ENCODE measurements around the gene NFE2. TPM values are rescaled to one million over a fixed set of nuclear protein-coding genes. Genes with fewer than 3 reads are reported as not detected.

Gene NFE2
- total RNA-seq, 3 donors from 2014 or later: 0.25 to 0.31 TPM; not detected in 1

GRCh38 chr12:54251667-54252284 lies 49.0 kb downstream of the NFE2 start:
- peaks cover under 1% of the 10 kb centered on the region for H3K36me3 ChIP-seq (ENCODE audit: low read depth)

GRCh38 chr12:54249489-54249888 lies 51.3 kb downstream of the NFE2 start:
- Histone ChIP-seq H3K4me1 (ENCODE audit: low read depth) (no peaks in the 10 kb centered on the region), H3K4me3 (no peak overlapping the region), H3K9me3 (no peaks in the 10 kb centered on the region), H3K36me3 (ENCODE audit: low read depth) (no peaks in the 10 kb centered on the region)
- DNase-seq (no peak), ATAC-seq (no peak)
- TF ChIP-seq CTCF (IDR thresholded peaks at IDR 0.05): no peak
- intact Hi-C loops (cut with DNase I, micrococcal nuclease): no loop called here

More at GRCh38 chr12:54251667-54252284, 49.0 kb downstream of the NFE2 start:
- ATAC-seq (peak; percentile 49), DNase-seq (peak in 1 of 3 donors; percentile 40)
- Histone ChIP-seq H3K4me1 (ENCODE audit: low read depth) (no peaks in the 10 kb centered on the region), H3K9me3 (no peaks in the 10 kb centered on the region), H3K4me3 (no peak overlapping the region)
- intact Hi-C loops (cut with DNase I, micrococcal nuclease): no loop called here
- no peak for TF ChIP-seq CTCF (IDR thresholded peaks at IDR 0.05)

GRCh38 chr12:54246011-54246641 lies 54.7 kb downstream of the NFE2 start:
- intact Hi-C loops (cut with DNase I, micrococcal nuclease): no loop called here
- TF ChIP-seq CTCF (IDR thresholded peaks at IDR 0.05): no peak
- no peak for ATAC-seq
- Histone ChIP-seq H3K4me3 (no peak overlapping the region), H3K4me1 (ENCODE audit: low read depth) (no peaks in the 10 kb centered on the region), H3K36me3 (ENCODE audit: low read depth) (no peaks in the 10 kb centered on the region), H3K9me3 (no peaks in the 10 kb centered on the region)
- no peak for DNase-seq

Small RNAs within 50 kb of the gene (microRNA-seq; reads per million reads assigned to microRNA genes)
- 212 reads per million, percentile 70 among the genes with 10 or more reads in this experiment for gene MIR148B

Other genes with a start within 250 kb of the NFE2 start
- gene HOXC4, start 247.2 kb downstream of the NFE2 start, total RNA-seq: 1 to 10 TPM in 1 of 3 donors, not detected in 2; 2.3 TPM
- gene SMUG1, start 112.0 kb downstream of the NFE2 start, total RNA-seq: 10 to 100 TPM; 26.2 to 39.4 (median 28.9) TPM
- 10 to 100 TPM; 37.1 to 56.9 (median 50.5) TPM for gene CBX5, start 20.9 kb downstream of the NFE2 start, total RNA-seq
- 100 to 1,000 TPM; 580 to 894 (median 610) TPM for gene HNRNPA1, start 20.3 kb downstream of the NFE2 start, total RNA-seq
- gene COPZ1, start 24.1 kb upstream of the NFE2 start, total RNA-seq: 100 to 1,000 TPM in 2 of 3 donors, 10 to 100 TPM in 1; 84.0 to 115 (median 104) TPM
- gene GPR84, start 63.5 kb upstream of the NFE2 start, total RNA-seq: 1 to 10 TPM in 1 of 3 donors, under 1 TPM in 1, not detected in 1; 0.60 to 1.7 TPM
- 10 to 100 TPM in 2 of 3 donors, 1 to 10 TPM in 1; 3.5 to 15.0 (median 10.4) TPM for gene ZNF385A, start 83.7 kb upstream of the NFE2 start, total RNA-seq
- 100 to 1,000 TPM in 1 of 3 donors, 10 to 100 TPM in 1, 1 to 10 TPM in 1; 8.0 to 201 (median 61.8) TPM for gene ITGA5, start 118.3 kb upstream of the NFE2 start, total RNA-seq
- gene GTSF1, start 172.6 kb upstream of the NFE2 start, total RNA-seq: not detected
- 10 to 100 TPM in 2 of 3 donors, 1 to 10 TPM in 1; 7.1 to 21.2 (median 20.1) TPM for gene NCKAP1L, start 196.7 kb upstream of the NFE2 start, total RNA-seq
- gene PDE1B, start 248.6 kb upstream of the NFE2 start, total RNA-seq: 1 to 10 TPM in 2 of 3 donors, under 1 TPM in 1; 0.35 to 4.0 (median 2.2) TPM